GM12878 (cell line): ENCODE measurements around the gene KRTAP4-5.

ENCODE experiments used
- ASH2L ChIP-seq: fragments of 300-600, 200-600 bp; sonication (generic); IDR thresholded peaks from 2 replicates; pipeline ENCODE4 v1.6.1; 2017; ENCODE audit warnings: low read depth, mild to moderate bottlenecking, borderline replicate concordance
- HDAC2 ChIP-seq: fragments of 200-600 bp; sonication (generic); IDR thresholded peaks from 2 replicates; pipeline ENCODE4 v1.6.1; 2017

- TF ChIP-seq HDAC2 (no peak), ASH2L (no peak)
Observed at GRCh38 chr17:41178341-41178740, 28.7 kb upstream of the KRTAP4-5 start.
